NCI-H2227 (cell line): ENCODE data around the gene RER1.

Experiments
- DNase-seq: peaks from one replicate; lab custom pipeline; 2025; ENCODE audit not compliant: unreplicated experiment; lab: John Stamatoyannopoulos, UW

Gene RER1, protein sequence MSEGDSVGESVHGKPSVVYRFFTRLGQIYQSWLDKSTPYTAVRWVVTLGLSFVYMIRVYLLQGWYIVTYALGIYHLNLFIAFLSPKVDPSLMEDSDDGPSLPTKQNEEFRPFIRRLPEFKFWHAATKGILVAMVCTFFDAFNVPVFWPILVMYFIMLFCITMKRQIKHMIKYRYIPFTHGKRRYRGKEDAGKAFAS

DNA sequence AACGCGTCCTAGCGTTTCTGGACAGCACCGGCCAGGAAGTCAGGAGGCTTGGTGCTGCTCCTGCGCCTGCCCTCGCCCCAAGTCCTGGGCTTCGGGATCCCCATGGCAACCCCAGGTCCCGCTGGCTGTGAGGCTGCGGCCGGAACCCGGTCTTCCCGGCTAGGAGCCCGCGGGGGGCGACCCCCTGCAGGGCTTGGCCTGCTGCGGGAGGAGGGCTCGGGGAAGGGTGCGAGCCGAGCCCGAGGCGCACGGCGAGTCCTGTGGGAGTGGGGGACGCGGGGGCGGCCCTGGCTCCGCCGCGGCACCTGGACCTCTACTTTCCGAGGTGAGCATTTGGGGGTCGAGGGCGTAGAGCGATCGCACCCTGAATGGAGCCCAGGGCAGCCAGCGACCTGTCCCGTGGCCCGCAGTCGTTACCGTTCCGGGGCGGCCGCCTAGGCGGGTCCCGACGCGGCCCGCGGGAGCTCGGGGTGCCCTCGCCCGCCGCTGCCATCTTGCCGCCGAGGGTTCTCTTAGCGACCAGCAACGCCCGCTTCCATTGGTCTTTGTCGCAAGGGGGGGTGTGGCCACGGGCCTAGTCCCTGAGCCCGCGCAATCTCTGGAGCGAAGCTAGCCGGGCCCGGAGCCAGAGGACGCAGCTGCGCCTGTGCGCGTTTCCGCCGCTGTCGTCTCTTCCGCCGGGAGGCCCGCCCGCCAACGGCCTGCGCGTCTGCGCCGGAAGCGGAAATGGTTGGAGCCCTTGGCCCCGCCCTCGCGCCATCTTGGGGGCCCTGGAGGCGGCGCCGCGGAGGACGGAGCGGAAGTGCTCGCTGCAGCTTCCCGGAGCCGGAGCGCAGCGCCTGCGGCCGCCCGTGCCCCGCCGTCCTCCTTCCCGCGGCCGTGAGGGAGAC, at the start of gene RER1, which contains the start of gene MORN1:
Gene RER1 (plus strand): TSS at position 801 of the 890 bp plus-strand sequence. CDS start 3,950 bp downstream, outside the sequence.
Gene MORN1 (minus strand): TSS at position 514 of the 890 bp plus-strand sequence. CDS start 21 bp downstream, at position 493.
- DNase-seq, result peak; percentile 100

DNA sequence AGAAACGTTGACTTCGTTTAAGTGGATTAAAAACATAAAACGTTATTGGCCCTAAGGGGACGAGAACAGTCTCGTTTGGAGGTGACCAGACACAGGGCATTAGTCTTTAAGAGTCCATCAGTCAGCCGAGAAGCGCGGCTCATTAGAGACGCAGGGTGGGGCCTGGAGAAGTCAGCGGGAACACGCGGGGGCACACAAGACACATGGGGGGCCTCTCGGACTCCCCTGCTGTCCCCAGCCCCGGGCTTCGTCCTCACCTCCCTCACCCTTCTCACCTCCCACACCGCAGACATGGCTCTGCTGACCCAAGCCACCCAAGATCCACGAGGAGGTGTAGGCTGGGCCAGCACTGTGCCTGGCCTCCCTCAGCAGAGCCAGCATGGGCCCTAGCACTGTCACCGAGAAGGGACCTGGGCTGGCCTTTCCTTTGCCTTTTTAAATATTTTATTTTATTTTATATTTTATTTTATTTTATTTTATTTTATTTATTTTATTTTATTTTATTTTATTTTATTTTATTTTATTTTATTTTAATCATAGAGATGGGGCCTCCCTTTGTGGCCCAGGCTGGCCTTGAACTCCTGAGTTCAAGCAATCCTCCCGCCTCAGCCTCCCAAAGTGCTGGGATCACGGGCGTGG, 49.1 kb upstream of the RER1 start:
- no peak for DNase-seq

DNA sequence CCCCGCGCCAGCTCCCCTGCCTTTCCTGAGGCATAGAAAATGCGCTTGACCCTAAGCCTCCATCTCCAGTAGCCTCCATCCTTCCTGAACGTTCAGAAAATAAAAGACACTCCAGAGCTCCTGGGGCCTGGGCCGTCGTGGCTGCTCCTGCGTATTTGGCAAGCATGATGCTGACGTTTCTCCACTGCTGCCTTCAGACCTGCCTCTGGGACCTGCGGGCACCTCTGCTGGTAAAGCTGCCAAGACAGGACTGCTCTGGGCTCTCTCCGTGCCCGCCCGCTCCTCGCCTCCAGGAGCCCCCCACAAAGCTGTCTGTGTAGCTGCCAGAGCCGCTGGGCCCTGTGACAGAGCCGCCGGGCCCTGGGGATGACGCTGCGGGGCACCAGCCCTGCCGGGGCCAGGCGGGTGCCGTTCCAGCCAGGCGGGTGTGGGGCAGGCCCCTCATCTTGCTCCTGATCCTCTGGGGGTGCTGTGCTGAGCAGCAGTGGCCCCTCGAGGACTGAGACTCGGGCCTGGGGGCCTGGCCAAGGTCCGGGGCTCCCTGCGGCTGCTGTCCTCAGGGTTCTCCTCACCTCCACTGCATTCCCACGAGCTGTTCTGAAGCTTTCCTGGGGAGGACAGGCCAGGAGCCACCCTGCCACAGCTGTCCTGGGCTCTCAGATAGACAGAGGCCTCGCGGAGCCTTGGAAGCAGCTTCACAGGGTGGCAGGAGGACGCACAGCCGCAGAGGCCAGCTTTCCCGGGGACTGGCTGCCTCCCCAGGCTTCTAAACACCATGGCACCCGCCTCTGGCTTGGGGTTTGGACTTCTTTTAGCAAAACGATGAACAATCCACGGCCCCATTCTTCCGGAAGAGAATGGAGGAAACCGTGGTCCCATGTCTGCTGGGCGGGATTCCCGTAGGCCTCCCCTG, 48.4 kb upstream of the RER1 start:
- DNase-seq, result no peak

DNA sequence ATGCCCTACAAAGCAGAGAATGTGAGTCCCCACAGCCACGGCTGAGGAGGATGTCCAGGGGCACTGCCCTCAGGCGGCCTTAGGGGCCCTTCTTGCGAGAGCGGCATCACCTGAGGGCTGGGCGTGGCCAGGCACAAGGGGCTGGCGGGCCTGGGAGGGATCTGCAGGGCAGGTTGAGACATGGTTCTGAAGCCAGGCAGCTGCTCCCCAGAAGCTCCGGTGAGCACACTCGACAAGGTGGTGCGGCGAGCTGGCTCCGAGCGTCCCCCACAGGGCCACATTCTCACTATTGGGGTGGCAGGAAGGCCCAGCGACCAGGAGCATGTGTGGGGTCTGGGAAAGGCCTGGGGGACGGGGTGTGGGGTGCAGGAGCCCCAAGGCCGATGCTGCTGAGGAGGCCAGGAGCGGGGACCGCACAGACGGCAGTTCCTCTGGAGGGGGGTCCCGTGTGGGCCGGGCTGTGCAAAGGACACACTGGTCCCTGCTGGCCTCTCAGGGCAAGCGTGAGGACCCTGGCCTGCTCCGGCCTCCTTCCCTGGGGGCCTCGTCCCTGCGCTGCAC, 47.4 kb upstream of the RER1 start:
- no peak for DNase-seq

DNA sequence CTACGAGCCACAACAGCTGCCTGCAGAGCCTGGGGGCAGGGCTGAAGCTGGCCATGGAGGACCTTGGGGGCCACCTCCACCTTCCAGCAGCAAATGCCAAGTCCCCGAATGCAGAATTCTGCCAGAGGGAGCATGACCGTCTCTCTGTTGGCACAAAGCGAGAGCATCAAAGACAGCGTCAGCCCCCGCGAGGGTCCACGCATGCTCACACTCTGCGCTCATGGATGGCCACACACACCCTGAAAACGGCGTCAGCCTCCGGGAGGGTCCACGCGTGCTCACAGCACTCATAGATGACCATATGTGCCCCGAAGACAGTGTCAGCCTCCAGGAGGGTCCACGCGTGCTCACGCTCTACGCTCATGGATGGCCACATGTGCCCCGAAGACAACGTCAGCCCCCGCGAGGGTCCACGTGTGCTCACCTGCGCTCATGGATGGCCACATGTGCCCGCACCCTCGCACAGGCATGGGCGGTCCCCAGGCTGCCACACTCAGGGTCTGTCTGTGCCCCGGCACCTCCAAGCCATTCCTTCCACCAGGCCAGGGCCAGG, 46.8 kb upstream of the RER1 start:
- DNase-seq, result no peak

DNA sequence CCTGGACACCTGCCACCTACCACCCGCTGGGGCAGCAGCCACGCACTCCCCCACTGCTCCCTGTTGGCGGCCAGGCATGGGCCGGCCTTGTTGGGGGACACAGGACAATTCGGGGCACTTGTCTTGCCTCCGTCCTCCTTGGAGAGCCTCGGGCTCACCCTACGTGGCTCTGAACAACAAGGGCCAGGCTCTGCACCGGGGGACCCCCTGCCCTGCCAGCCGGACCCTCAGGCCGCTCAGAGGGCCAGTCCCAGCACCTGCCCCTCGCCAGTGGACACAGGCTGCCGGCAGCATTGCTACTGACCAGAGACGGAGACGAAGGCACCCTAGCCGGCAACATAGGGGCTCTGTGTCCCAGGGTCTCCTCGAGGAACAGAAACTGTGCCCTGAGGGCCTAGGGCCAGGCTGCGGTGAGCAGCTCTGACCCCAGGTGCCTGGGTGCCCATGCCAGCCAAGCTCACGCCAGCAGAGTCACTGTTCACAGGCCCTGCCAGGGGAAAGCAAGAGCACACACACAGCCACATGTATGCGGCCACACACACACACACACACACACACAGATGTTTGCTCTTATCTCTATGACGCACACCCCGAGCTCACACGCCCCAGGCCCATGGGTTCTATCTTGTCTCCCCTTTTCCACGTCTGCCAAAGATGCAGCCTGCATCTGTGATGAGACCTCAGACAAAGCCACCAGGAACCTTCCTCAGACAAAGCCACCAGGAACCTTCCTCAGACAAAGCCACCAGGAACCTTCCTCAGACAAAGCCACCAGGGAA, 46.2 kb upstream of the RER1 start:
- no peak for DNase-seq

DNA sequence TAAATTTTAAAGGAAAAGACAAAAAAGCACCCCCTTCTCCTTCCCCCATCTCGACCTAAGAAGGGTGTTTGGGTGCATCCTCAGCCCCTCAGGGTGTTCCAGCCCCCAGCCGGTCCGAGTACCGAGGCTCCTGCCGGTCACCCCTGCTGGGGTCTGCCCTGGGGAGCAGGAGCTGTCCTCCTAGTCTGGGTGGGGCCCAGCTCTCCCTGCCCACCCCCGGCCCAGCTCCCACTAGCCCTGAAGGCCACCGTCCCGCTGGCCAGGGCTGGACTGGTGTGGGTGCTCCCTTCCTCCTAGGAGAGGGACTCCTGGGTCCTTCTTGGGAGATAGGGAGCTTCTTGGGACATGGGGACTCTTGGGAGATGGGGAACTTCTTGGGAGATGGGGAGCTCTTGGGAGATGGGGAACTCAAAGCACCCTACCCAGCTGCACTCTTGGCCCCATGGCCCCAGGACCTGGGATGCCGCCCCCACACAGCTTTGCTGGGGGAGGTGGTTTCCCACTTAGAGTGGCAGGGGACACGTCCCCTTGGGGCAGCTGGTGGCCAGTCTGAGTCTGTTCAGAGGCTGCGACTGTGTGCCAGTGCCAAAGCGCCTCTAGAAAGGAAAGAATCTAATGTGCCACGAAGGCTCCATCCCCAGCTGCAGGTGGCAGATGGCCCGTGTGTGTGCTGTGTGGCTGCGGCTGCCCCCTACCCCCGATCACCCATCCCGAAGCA, 44.8 kb upstream of the RER1 start:
- DNase-seq, result no peak

DNA sequence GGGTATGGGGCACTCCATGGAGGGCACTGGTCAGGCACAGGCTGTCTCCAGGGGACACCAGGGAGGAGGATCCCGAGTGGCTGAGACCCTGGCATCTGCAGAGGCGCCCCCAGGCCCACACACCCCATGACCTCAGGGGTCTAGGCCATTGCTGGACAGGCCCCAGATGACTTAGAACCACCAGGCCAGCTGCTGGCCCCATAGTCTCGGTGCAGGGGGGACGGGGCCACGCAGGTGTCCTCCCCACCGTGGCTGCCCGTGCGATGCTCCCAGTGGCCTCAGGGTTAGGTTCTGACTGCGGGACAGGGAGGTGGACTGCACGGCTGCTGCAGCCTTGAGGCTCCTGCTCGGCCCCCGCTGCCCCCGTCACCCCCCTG, 44.2 kb upstream of the RER1 start:
- no peak for DNase-seq

DNA sequence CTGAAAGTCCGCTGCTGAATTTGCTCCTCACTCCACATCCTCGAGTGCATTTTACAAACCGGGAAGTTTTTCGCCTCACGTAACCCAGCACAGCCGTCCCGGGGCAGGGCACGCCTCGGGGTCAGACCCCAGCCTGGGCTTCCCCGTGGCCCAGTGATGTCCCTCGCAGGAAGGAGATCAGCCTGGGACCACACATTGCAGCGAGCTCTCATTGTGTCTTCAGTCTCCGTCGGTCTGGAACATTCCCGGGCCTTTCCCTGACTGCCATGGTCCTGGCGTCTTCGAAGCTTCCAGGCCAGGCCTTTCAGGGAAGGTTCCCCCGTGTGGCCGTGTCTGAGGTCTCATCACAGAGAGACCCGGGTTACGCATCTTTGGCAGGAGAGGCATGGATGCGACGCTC, 43.7 kb upstream of the RER1 start:
- DNase-seq, result no peak

DNA sequence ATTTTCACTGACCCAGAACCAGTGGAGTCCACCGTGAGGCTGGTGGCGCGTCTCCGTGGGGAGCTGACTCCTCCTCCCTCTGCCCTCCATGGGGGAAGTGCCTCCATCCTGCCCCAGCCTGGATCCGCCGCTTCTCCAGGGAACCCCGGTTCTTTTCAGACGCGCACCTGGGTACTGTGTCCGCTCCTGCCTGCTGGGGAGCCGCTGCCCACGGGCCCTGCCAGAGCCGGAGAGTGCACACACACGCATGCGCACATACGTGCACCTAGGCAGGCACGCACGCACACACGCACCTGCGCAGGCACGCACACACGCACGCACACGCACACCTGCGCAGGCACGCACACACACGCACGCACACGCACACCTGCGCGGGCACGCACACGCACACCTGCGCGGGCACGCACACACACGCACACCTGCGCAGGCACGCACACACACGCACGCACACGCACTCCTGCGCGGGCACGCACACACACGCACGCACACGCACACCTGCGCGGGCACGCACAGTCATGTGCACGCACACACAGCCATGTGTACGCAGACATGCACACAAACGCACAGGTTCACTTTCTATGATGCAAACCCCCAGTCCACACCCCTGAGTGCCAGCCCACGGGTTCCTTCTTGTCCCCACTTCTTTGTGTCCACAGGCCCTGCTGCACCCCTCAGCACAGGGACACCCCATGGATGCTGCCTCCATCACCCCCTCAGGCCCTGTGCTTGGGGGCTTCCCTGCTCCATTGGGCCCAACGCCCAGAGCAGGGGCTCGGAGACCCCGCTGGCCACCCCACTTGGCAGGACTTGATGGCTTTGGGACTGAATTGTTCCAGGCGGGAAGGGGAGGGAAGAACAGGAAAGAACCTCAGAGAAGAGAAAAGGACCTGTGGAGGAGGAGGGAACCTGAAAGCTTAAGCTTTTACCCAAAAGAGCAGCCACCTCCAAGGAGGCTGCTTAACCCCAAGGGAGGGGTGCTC, 43.0 kb upstream of the RER1 start:
- DNase-seq, result no peak

DNA sequence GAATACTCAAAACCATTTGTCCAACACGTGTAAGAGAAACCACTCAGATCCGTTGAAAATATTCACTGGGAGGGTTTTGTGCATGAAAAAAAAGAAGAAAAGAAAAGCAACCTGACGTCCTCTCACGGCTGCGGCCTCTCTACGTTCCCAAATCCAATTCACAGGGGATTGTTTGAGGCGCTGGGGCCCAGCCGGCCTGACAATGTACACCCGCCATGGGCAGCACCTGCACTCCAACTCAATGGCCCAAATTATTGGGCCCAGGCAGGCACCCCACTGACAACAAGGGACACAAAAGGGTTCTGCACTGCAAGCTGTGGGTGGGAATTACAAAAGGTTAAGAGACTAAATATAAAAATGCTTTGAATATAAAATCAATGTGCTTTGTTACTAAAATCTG, 41.8 kb upstream of the RER1 start:
- DNase-seq, result peak; percentile 26

DNA sequence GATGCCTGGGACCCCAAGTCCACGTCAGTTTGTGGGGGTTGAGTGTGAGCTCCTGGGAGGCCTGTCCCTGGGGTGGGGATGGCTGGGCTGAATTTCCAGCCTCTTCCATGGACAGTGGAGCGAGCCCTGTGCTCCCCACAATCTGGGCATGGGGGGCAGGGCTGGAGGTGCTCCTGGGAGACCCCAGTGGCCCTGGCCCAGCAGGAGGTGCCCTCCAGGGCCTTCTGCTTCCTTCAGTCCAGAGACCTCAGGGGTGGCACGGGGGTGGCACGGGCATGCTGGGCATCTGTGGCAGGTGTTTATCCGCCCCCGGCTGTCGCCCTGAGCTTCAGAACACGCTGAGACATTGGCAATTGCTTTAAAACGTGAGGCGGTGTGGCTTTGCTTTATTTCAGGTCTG, 41.1 kb upstream of the RER1 start:
- DNase-seq, result no peak

DNA sequence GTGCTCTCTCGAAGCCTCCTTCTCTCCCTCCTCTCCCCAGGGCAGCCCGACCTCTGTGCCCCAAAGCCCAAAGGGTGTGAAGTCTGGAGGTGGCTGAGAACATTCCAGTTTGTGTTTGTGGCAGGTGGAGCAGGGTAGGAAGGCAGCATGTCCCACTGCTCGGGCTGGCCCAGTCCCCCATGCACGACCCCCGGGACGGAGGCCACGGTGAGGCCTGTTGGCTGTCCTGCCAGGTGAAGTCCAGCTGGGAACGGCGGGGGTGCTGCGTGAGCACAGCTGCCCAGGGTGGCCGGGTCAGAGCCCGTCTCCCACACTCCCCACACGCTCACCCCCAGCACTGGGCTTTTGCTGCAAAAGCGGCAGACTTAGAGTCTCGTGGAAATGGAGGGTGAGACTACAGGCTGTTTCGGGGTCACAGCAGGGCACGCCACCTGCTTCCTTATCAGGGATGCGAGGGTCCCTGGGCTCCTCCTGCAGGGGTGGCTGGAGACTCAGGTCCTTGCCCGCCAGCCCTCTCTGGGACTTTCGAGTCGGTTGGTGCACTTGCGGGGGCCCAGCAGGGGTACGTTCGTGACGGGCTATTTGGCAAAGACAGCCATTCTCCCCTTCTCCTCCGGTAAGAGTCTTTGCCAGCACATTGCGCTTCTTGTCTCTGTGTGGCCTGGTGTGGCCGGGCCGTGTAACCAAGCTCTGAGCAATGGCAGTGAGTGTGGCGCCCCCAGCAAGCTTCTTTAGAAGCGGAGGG, 40.6 kb upstream of the RER1 start:
- no peak for DNase-seq

DNA sequence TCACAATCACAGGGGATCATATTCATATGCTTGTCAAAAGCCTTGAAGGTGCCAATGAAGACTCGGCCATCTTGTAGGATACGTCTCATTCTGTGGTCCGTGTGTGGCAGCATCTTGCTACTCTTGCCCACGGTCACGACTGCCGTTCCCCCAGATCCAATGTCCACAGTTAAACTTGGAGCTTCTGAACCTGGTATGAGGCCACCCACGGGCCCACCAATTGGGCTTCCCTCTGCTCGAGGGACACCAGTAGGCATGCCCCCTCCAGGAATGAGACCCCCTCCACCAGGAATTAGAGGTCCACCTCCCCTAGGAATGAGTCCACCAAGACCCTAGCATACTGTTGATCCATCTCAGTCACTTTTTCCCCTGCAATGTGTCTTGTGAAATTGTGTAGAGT, 39.9 kb upstream of the RER1 start:
- no peak for DNase-seq

DNA sequence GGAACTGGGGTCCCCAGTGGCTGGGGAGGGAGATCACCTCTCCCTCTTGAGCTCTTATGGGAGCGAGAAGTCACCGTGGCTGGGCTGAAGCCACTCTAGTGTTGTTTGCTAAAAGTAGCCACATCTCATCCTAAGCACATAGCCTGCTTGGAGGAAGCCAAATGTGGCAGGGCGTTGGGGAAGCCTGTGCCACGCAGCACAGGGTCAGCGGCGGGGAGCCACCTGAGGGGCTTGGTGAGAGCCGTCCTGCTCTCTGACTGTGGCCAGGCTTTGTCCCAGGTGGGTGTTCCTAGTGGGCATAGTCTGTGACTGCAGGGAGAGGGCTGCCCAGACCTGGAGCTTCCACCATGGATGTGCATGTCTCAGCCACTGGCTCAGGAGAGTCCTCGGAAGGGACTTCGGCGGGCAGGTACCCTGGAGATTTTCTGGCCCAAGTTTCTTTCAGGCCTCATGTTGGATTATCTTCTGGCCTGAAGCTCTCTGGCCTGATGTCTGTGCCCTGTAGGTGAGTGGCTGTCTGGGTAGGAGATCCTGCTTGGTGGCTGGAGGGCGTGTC, 39.2 kb upstream of the RER1 start:
- no peak for DNase-seq

DNA sequence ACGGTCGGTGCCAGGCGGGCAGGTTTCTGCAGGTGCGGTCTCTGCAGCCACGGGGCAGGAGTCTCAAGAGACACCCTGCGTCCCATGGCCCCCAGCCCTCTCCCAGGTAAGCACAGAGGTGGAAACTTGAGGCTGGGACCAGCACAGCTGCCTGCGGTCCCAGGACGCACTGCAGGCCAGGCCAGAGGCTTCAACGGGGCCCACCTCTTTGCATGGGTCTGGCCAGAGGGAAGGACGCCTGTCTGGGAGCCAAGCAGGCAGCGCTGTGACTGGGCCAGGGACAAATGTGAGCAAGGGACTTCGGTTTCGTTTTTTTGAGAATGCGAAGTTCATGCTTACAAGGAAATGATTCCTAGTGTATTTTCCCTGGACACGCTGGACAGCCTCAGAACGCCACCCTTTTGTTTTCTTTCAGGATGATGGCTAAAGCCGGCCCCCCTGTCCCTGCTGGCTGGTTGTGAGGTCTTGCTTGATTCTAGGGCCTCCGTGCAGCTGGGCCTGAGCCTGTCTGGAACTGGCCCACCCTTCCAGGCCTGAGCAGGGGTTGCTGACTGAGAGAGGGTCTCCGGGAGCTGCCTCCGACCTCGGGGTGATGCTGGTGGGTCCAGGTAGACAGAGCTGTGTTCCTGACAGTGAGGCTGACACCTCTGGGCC, 38.6 kb upstream of the RER1 start:
- no peak for DNase-seq
